ENCODE data around the gene PJA2.

- TF ChIP-seq CTCF (IDR thresholded peaks at IDR 0.05), result no peak
- TF ChIP-seq EZH2 (IDR thresholded peaks at IDR 0.05; ENCODE audit: borderline replicate concordance, insufficient read depth, low read depth, low read length, poor library complexity, severe bottlenecking), result no peak
Observed at GRCh38 chr5:109403469-109403868, 6.3 kb downstream of the PJA2 start.
